RPMI7951 (cell line): Measurements from ENCODE around the gene NEDD4. TPM values are rescaled to one million over a fixed set of nuclear protein-coding genes. Genes with fewer than 3 reads are reported as not detected.
"Not testable (repeated sequence)": the region's sequence is repeated elsewhere in the genome, so short reads cannot be mapped to it uniquely, and the experiment has no call there.

Experiments used
- DNase-seq: peaks from one replicate; pipeline ENCODE4 v3.0.0-alpha.2; 2012; ENCODE audit warnings: low read depth
- total RNA-seq: library from RNA; depleted of rRNA; stranded (reverse); fragments of >200 nt; shearing (Covaris generic); gene quantifications from 2 replicates; pipeline ENCODE4 v1.2.3, GENCODE V29; 2014

NEDD4 gene
- total RNA-seq, 1 experiment from 2014 or later = 32.2 TPM

DNA sequence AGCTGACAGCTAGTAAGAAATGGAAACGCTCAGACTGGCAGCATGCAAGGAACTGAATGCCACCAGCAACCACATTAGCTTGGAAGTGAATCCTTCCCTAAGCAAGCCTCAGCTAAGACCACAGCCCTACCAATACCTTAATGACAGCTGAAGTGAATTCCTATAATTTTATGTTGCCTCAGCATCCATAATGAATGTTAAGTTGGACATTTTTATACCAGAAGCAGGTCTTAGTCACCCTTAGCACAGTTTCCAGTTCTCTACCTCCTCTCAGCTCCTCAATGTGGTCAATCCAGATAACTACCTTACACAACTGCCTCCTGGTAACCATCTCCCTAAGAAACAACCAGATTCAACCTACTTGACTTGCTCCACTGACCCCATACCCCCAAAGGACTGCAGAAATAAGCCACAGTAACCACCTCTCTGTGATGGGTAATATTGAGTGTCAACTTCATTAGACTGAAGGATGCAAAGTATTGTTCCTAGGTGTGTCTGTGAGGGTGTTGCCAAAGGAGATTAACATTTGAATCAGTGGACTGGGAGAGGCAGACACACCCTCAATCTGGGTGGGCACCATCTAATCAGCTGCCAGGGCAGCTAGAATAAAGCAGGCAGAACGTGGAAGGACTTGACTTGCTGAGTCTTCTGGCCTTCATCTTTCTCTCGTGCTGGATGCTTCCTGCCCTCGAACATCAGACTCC is 33.5 kb downstream of the NEDD4 start:
- no peak for DNase-seq

DNA sequence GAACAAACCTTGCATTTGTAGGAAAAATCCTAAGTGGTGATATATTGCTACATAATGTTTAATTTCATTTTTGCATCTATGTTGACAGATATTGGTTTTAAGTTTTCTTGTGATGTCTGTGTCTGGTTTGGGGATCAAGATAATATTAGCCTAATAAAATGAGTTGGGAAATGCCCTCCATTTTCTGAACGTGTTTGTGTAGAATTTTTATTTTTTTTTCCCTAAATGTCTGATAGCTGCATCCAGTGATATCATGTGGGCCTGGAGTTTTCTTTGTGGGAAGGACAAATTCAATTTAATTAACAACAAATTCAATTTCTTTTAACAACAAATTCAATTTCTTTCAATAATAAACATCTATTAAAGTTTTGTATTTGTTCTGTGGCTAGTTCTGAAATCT is 35.1 kb downstream of the NEDD4 start:
- DNase-seq = no peak

DNA sequence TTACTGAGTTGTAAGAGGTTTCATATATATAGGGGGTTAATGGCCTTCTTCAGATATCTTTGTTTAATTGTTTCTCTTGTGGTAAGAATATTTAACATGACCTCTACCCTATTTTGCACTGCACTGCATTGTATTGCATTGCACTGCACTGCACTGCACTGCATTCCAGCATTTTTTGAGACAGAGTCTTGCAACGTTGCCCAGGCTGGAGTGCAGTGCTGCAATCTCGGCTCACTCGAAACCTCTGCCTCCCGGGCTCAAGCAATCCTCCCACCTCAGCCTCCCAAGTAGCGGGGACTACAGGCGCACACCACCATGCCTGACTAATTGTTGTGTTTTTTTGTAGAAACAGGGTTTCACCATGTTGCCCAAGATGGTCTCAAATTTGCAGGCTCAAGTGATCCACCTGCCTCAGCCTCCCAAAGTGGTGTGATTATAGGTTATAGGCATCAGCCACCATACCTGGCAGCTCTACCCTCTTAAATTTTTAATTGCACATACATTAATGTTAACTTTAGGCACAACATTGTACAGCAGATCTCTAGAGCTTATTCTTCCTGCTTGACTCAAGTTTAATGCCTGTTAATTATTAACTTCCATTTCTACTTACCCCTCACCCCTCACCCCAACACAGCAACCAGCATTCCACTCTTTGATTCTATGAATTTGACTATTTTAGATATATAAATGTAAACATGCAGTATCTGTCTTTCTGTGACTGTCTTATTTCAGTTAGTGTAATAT is 38.4 kb downstream of the NEDD4 start:
- DNase-seq = no peak

DNA sequence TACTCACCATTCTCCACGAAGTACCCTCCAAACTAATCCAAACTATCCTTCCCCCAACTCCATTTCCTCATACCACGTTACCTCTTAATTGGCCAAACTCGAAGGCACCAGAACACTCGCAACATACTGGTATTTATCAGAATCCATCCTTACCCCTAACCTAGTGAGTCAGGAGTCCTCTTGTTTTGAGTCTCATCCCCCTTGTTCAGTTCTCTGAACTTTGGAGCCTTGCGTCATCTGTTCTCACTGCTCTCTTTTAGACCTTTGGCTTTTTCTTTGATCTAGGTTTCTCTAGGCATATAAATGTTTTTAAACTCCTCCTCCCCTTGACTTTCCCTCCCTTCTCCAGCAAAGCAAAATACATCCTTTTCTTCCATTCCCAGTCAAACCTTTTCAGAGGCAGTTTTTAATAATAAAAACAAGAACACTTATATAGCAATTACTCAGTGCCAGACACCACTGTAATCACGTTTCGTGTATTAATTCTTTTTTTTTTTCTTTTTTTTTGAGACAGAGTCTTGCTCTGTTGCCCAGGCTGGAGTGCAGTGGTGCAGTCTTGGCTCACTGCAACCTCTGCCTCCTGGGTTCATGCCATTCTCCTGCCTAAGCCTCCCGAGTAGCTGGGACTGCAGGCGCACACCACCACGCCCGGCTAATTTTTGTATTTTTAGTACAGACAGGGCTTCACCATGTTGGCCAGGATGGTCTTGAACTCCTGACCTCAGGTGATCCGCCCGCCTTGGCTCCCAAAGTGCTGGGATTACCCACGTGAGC is 40.7 kb downstream of the NEDD4 start:
- DNase-seq = not testable (repeated sequence)

DNA sequence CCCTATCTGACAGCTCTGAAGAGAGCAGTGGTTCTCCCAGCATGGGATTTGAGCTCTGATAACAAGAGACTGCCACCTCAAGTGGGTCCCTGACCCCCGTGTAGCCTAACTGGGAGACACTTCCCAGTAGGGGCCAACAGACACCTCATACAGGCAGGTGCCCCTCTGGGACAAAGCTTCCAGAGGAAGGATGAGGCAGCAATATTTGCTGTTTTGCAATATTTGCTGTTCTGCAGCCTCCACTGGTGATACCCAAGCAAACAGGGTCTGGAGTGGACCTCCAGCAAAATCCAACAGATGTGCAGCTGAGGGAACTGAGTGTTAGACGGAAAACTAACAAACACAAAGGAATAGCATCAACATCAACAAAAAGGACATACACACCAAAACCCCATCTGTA is 48.8 kb downstream of the NEDD4 start:
- not testable (repeated sequence) for DNase-seq

DNA sequence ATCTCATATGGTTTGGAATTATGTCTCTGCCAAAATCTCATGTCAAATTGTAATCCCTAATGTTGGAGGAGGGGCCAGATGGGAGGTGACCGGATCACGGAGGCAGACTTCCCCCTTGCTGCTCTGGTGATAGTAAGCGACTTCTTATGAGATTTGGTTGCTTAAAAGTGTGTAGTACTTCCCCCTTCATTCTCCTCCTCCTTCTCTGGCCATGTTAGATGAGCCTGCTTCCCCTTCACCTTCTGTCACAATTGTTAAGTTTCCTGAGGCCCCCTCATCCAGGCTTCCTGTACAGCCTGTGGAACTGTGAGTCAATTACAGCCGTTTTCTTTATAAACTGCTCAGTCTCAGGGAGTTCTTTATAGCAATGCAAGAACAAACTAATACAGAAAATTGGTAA is 51.1 kb downstream of the NEDD4 start:
- no peak for DNase-seq

DNA sequence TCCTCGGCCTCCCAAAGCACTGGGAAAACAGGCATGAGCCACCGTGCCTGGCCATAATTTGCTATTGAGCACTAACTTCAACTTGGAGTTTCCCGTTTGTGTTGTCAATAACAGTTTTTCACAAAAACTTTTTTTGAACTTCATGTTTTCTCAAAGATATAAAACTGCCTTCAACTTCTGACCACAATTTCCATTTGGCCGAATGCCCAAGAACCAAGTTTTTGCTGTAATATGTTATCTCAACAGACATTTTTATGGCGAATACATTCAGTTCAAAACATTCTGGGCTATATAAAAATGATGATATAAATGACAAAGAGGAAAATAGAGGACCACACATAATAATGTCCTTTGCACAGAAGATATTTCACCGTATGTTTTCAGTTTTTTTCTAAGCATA is 56.4 kb downstream of the NEDD4 start:
- DNase-seq = peak; percentile 25

DNA sequence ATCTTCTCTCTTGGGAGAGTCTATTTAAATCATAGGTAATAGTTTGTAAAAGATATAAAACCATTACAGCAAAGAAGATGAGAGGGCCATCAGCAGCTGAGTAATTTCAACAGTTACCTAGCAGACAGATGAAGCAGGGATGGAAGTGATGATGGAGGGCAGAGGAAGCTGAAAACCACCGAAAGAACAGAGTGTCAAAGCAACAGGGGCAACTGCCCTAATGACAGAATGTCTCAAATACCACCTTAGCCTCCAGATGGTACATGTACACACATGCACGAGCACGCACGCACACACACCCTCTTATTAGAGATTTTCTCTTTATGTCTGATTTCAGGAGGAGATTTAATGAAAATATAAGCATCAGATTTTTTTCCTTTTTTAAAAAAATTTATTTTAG is 64.5 kb downstream of the NEDD4 start:
- DNase-seq = no peak

DNA sequence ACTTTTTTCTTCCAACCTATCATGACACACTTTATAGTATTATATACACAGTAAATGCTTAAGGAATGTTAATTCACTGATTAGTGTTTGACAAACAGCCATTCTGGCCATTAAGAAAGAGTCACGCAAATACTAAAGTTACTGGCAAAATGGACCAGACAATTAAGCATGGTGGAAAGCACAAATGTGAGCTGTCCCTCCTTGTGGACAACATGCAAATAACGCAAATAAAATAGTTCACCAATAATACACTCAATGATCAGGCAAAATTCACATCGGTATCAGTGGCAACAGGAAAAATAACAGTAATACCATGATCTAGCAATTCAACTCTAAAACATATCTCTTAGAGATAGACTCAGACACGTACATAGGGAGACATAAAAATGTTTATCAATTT is 71.7 kb downstream of the NEDD4 start:
- DNase-seq = no peak

DNA sequence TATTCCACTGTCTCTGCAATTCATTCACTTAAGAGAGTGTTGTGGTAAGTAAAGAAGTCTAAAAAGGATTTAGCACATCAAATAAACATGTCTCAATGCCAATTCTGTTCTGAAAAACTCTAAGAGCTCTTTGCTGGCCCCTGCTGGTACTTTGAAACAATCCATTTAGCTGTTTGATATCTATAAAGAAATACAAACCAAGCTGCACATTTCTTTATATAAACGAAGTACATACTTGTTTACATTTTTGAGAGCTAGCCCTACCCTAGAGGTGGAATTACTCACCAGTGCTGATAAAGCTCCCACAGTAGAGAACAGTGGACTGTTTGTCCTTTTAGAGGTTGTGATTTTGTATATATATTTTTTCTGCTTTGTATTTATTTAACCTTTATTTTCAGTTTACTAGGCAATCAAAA is 75.5 kb downstream of the NEDD4 start:
- DNase-seq = peak; percentile 84

DNA sequence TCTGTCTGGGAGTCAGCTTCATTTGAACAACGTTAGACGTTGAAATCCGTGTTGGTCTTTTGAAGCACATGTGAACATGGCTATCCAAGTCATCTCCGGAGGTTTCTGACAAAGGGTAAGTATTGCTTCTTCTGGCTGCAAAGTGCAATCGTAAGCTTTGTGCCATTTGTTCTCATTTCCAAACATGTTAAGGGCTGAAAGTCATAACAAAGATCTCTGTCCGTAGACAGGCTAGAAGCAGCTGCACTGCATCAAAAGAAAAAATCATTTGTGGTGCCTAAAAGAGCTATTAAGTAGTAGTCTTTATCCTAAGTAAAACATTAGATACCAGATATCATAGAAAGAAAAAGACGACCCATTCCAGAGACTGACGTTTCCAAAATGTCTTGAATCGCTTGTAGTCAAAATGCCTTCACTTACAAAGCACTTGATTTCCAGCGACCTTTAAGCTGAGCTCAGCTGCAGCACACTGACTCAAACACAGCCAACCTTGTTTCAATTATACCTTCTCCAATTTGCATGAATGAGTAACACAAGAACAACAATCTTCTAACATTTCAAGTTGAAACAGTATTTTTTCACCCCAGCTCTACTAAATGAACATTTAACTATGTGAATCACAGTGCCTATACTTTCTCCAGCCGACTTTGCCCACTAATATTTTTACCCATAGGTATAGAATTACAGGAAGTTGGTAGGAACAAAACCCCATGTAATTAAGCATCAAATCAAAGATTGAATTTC is 76.6 kb downstream of the NEDD4 start:
- peak; percentile 71 for DNase-seq

DNA sequence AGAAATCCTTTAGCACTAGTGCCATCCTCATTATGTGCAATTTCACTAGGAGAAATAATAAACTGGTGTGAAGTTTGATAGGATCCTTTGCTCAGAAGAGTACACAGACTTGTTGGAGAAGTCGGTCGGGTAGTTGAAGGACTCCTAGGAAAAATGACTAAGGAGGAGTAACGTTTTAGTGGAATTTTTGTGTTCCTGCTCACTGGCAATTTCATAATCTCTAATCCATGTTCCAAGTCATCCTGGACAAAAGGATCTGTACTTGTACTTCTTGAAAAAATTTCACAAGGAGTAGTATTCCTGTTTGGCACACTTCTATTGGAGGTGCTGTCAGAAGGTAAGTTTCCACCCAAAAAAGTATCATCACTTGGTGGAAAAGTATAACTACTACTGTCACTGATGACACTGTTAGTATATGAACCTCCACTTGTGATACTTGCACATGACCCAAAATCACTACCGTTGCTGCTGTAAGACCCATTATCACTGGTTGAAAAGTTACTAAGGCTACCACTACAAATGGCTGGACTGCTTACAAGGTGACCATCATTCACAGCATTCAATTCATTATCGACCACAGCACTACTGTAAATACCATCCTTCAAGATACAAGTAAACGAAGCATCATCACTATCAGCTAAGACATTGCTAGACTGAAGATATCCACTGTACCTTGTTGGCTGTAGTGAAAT is 77.4 kb downstream of the NEDD4 start:
- no peak for DNase-seq

DNA sequence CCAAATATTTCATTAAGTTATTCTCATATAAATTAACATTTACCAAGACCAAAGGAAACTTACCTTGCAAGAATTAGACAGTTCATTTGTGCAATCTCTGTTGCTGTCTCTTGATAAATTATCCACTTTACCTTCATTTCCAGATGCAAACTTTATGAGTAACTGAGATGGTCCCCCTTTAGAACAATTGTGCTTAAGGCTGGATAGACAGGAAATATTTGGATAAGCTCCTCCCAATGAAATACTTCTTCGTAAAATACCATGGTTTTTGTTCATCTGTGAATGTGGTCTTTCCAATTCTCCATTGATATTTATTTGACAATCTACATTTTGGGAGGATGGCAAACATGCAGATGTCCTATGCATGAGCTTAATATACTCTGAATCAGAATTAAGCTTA is 78.2 kb downstream of the NEDD4 start:
- DNase-seq = no peak

DNA sequence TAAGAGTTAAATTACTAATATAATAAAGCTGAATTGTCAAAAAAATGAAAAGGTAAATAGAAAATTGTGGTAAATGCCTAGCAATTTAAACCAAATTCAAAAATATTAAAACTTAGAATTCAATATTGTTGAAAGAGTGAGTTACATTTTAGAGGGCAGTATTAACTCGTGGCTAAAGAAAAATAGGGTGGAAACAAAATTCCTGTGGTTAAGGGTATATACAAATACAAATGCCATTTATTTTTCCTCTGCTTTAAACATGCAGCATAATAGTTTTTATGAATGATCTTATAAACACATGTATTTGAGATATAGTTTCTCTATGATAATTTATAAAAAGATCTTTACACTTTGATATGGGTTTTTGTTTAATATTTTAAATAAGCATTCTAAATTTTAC is 79.0 kb downstream of the NEDD4 start:
- DNase-seq = no peak

DNA sequence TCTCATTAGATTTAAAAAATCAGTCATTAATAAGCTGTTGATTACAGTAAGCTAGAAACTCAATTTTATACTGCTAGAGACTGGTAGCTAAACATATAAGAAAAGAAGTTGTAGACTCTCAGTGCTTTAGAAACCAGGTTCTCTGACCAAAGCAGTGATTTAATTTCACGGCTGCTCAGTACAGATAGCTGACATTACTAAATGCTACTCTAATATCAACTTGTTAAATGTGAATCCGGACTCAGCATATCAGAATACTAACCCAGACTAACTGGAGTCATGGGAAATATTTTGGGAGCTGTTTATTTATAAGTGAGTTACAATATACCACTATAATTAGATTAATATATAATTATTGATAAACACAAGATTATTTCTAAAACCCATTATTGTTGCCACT is 80.4 kb downstream of the NEDD4 start:
- no peak for DNase-seq

DNA sequence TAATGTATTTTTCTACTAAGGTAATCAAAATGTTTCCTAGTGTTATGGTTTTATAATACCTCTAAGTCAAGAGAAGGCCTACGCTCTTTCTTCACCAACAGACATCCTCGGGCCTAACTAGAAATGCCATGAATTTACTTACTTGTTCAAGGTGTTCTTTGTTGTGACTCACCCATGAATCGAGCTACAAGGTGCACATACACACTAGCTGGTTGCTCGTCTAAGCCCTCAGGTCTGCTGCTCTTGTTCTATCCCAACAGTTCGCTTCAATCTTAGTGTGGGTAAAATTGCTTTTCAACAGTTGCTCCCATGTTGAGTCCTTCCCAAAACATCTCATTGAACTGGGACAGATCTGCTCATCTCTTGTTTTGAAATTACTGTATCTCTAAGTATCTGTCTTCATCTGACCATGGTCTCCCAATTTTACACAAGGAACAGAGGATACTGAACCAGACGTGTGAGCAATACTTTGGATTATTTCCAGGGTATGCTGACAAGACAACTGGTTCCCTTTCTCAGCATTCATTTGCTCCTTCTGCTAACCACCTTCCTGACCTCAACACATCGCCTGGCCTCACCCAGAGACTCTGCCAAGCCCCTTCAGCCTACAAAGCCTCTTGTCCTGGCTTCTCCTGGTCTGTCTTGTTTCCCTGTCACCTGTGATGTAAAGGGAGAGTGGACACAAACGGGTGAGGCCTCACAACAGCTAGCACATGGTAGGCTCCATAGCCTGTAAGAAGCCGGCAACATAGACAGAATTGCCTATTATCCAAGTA is 84.2 kb downstream of the NEDD4 start:
- DNase-seq = peak; percentile 88

DNA sequence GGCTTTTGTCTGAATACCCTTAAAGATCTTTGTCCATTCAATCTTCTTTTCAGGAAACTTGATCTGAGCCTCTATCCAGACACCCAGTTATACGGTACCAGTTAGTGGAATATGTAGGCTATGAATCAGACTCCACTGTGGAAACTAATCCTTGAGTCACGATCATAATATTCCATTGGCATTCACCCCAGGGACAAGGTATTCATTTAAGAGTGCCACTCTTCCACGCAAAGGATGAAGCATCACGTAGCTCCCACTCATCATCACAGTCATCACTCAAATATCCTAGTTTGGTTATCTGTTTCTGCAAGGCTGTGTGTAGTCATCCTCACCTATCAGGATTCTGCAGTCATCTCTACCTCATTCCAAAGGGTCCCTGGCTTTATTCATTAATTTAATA is 85.6 kb downstream of the NEDD4 start:
- DNase-seq = peak; percentile 98

DNA sequence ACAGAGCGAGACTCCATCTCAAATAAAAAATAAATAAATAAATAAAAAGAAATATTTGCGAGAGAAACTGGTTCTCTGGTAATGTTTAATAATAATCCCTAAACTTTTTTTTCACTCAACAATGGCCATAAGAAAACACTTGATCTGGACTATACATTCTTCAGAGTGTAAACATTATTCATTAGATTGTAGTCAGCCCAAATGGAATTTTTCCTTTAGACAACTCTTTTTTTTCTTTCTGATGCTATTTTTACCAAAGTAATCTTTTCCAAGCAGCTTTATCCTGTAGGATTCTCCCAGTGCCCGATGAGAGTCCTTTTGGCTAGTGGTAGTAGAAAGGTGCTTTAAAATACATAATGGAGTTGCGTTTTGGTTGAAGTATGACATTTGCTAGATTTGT is 90.4 kb downstream of the NEDD4 start:
- no peak for DNase-seq

DNA sequence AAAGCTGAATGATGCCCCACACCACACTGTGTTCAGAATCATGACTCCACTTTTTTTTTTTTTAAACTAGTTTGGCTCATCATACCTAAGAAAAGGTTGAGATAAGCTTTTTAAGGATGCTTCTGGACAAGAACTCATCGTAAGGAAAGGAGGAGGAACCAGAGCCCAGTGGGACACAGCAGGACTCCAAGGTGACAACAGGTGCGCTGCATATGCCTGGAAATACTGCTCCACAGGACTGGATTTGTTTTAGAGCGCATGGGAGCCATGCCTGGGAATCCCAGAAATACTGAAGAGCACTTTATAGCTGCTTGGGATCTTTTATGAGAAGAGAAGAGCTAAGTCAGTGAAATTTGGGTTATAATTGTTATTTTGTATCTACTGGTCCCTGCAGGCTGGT is 93.4 kb downstream of the NEDD4 start:
- no peak for DNase-seq

DNA sequence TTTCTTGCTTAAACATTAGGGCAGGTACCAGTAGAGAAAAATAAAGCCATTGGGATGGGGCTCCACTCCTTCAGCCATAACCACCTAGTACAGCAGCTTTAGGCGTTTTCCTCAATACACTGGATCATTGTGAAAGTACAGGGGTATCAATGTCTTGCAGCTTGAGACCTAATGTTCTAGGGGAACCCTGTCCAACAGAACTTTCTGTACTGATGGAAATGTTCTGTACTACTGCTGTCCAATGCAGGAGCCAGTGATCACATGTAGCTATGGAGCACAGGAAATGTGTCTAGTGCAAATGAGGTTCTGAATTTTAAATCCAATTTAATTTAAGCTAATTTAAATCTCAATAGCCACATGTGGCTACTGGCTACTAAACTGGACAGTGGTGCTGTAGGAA is 93.9 kb downstream of the NEDD4 start:
- DNase-seq = no peak
